KMS-11 (cell line): Measurements from ENCODE around the gene RUNX1.

ENCODE experiments used
- H2AFZ ChIP-seq: fragments of 200-600 bp; sonication (generic); 2 replicates; pipeline ENCODE4 v1.6.1; 2016; ENCODE audit warnings: antibody characterized with exemption, mixed run types, low read depth
- H3K27ac ChIP-seq: fragments of 200-600 bp; sonication (generic); 2 replicates; pipeline ENCODE4 v1.6.1; 2016; ENCODE audit warnings: mild to moderate bottlenecking, mixed run types
- H3K27me3 ChIP-seq: fragments of 200-600 bp; sonication (generic); 2 replicates; pipeline ENCODE4 v1.6.1; 2017; ENCODE audit warnings: mild to moderate bottlenecking, low read depth, mixed run types, moderate library complexity; ENCODE audit not compliant: insufficient read depth
- H3K36me3 ChIP-seq: fragments of 200-600 bp; sonication (generic); 2 replicates; pipeline ENCODE4 v1.6.1; 2017; ENCODE audit warnings: mild to moderate bottlenecking, mixed run types; ENCODE audit not compliant: insufficient read depth
- H3K4me1 ChIP-seq: fragments of 200-600 bp; sonication (generic); 2 replicates; pipeline ENCODE4 v1.6.1; 2016; ENCODE audit warnings: mild to moderate bottlenecking, low read depth, mixed run types; ENCODE audit not compliant: poor library complexity, severe bottlenecking
- H3K4me2 ChIP-seq: fragments of 200-600 bp; sonication (generic); 2 replicates; pipeline ENCODE4 v1.7.0; 2016; ENCODE audit warnings: mild to moderate bottlenecking, mixed run types
- H3K4me3 ChIP-seq: fragments of 200-600 bp; sonication (generic); IDR thresholded peaks from 2 replicates; pipeline ENCODE4 v1.6.1; 2017; ENCODE audit warnings: low read depth, low read length, mixed read lengths; ENCODE audit not compliant: insufficient read depth
- H3K79me2 ChIP-seq: fragments of 200-600 bp; sonication (generic); 2 replicates; pipeline ENCODE4 v1.6.1; 2016; ENCODE audit warnings: low read depth, mixed run types; ENCODE audit not compliant: insufficient read depth
- H3K9ac ChIP-seq: fragments of 200-600 bp; sonication (generic); 2 replicates; pipeline ENCODE4 v1.6.1; 2016; ENCODE audit warnings: mild to moderate bottlenecking, mixed run types
- H4K20me1 ChIP-seq: fragments of 200-600 bp; sonication (generic); 2 replicates; pipeline ENCODE4 v1.6.1; 2016; ENCODE audit warnings: mild to moderate bottlenecking, mixed run types; ENCODE audit not compliant: insufficient read depth
- TF ChIP-seq, protein P1 (sequence below): fragments of 200-600 bp; sonication (generic); conservative IDR thresholded peaks from 2 replicates; pipeline ENCODE4 v1.6.1; 2017; ENCODE audit warnings: low read depth, mild to moderate bottlenecking, antibody characterized with exemption, low read length, moderate library complexity, mixed read lengths

The RUNX1 gene

GRCh38 chr21:34909492-34910292 is 139.4 kb downstream of the RUNX1 start:
- TF ChIP-seq, protein P1, sequence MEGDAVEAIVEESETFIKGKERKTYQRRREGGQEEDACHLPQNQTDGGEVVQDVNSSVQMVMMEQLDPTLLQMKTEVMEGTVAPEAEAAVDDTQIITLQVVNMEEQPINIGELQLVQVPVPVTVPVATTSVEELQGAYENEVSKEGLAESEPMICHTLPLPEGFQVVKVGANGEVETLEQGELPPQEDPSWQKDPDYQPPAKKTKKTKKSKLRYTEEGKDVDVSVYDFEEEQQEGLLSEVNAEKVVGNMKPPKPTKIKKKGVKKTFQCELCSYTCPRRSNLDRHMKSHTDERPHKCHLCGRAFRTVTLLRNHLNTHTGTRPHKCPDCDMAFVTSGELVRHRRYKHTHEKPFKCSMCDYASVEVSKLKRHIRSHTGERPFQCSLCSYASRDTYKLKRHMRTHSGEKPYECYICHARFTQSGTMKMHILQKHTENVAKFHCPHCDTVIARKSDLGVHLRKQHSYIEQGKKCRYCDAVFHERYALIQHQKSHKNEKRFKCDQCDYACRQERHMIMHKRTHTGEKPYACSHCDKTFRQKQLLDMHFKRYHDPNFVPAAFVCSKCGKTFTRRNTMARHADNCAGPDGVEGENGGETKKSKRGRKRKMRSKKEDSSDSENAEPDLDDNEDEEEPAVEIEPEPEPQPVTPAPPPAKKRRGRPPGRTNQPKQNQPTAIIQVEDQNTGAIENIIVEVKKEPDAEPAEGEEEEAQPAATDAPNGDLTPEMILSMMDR = no peak
- no peak overlapping the region for H3K27ac ChIP-seq
- H4K20me1 ChIP-seq = no peaks in the 10 kb centered on the region
- no peaks in the 10 kb centered on the region for H3K4me1 ChIP-seq
- no peaks in the 10 kb centered on the region for H3K36me3 ChIP-seq
- no peak overlapping the region for H3K9ac ChIP-seq
- no peak overlapping the region for H2AFZ ChIP-seq
- no peak overlapping the region for H3K4me3 ChIP-seq
- H3K4me2 ChIP-seq = no peak overlapping the region
- H3K79me2 ChIP-seq = no peaks in the 10 kb centered on the region
- no peaks in the 10 kb centered on the region for H3K27me3 ChIP-seq

GRCh38 chr21:34908419-34909055 is 140.6 kb downstream of the RUNX1 start:
- TF ChIP-seq, protein P1 = no peak
- H3K27me3 ChIP-seq = no peaks in the 10 kb centered on the region
- no peaks in the 10 kb centered on the region for H3K36me3 ChIP-seq
- no peaks in the 10 kb centered on the region for H3K79me2 ChIP-seq
- H3K4me1 ChIP-seq = no peaks in the 10 kb centered on the region
- H3K4me3 ChIP-seq = no peak overlapping the region
- no peak overlapping the region for H3K4me2 ChIP-seq
- H2AFZ ChIP-seq = no peak overlapping the region
- H4K20me1 ChIP-seq = no peaks in the 10 kb centered on the region
- no peak overlapping the region for H3K9ac ChIP-seq
- no peak overlapping the region for H3K27ac ChIP-seq

GRCh38 chr21:34907461-34908418 is 141.4 kb downstream of the RUNX1 start:
- Histone ChIP-seq H3K4me3 (no peak overlapping the region), H3K4me2 (no peak overlapping the region), H2AFZ (no peak overlapping the region), H3K27me3 (no peaks in the 10 kb centered on the region), H3K36me3 (no peaks in the 10 kb centered on the region), H3K27ac (no peak overlapping the region), H3K79me2 (no peaks in the 10 kb centered on the region), H3K9ac (no peak overlapping the region), H3K4me1 (no peaks in the 10 kb centered on the region), H4K20me1 (no peaks in the 10 kb centered on the region)
- TF ChIP-seq, protein P1 = no peak

DNA sequence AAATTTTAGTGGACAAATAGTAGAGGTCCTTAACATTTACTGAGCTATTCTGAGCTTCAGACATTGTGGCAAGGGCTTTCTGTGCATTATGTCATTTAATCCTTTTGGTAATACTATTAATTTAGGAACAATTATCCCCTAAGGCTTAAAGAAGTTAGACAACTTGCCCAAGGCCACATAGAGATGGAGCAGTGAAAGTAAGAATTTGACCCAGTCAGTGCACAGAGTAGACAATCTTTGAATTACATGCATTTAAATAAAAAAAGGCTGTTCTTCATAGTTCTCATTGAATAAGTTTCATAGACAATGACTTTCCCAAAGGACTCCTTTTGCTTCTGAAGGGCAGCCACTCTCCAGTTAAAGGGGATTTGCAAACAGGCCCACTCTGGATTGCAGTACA is 142.7 kb downstream of the RUNX1 start:
- Histone ChIP-seq H3K79me2 (no peaks in the 10 kb centered on the region), H3K27me3 (no peaks in the 10 kb centered on the region), H4K20me1 (no peaks in the 10 kb centered on the region), H3K4me3 (no peak overlapping the region), H3K27ac (no peak overlapping the region), H3K36me3 (no peaks in the 10 kb centered on the region), H3K9ac (no peak overlapping the region), H2AFZ (no peak overlapping the region), H3K4me1 (no peaks in the 10 kb centered on the region), H3K4me2 (no peak overlapping the region)
- TF ChIP-seq, protein P1 = no peak
